ENCODE data around the gene ARMC9. TPM values are rescaled to one million over a fixed set of nuclear protein-coding genes. Genes with fewer than 3 reads are reported as not detected.

Gene ARMC9
- total RNA-seq, 2 donors from 2014 or later = 6.9 to 10.1 TPM

- no peak overlapping the region for H3K4me3 ChIP-seq
- intact Hi-C loops (cut with DNase I) = no loop called here
- H3K9me3 ChIP-seq = no peaks in the 10 kb centered on the region
- H3K27ac ChIP-seq = no peak overlapping the region
- no peaks in the 10 kb centered on the region for H3K4me1 ChIP-seq
- TF ChIP-seq POLR2A (IDR thresholded peaks at IDR 0.05) = no peak
- no peak for TF ChIP-seq CTCF (IDR thresholded peaks at IDR 0.05)
- no peak for DNase-seq
- no peak for ATAC-seq
- H3K27me3 ChIP-seq = no peaks in the 10 kb centered on the region
- no peaks in the 10 kb centered on the region for H3K36me3 ChIP-seq (replicated peaks in 1 of 2; ENCODE audit: insufficient read depth in 1 of 2, low read depth in 2 of 2)
- 77 to 80% methylated on average over 3 of the region's 3 CpGs for WGBS, 2 donors
Observed at GRCh38 chr2:231218366-231218765, 19.9 kb downstream of the ARMC9 start.

- no peaks in the 10 kb centered on the region for H3K27me3 ChIP-seq
- H3K4me1 ChIP-seq = no peaks in the 10 kb centered on the region
- H3K4me3 ChIP-seq = no peak overlapping the region
- no peak overlapping the region for H3K27ac ChIP-seq
- ATAC-seq (no peak), DNase-seq (no peak)
- no peaks in the 10 kb centered on the region for H3K36me3 ChIP-seq (replicated peaks in 1 of 2; ENCODE audit: insufficient read depth in 1 of 2, low read depth in 2 of 2)
- intact Hi-C loops (cut with DNase I) = no loop called here
- no peaks in the 10 kb centered on the region for H3K9me3 ChIP-seq
- WGBS, 2 donors = 86 to 87% methylated on average over 3 of the region's 3 CpGs
- no peak for TF ChIP-seq CTCF (IDR thresholded peaks at IDR 0.05)
- no peak for TF ChIP-seq POLR2A (IDR thresholded peaks at IDR 0.05)
Observed at GRCh38 chr2:231219289-231219688, 20.9 kb downstream of the ARMC9 start.

- Histone ChIP-seq H3K36me3 (replicated peaks in 1 of 2; ENCODE audit: insufficient read depth in 1 of 2, low read depth in 2 of 2) (no peaks in the 10 kb centered on the region), H3K4me1 (no peaks in the 10 kb centered on the region), H3K4me3 (no peak overlapping the region), H3K9me3 (no peaks in the 10 kb centered on the region), H3K27ac (no peak overlapping the region), H3K27me3 (no peaks in the 10 kb centered on the region)
- TF ChIP-seq CTCF (IDR thresholded peaks at IDR 0.05) = no peak
- no peak for TF ChIP-seq POLR2A (IDR thresholded peaks at IDR 0.05)
- intact Hi-C loops (cut with DNase I) = loop anchor here (10.0 kb wide), 1 partner anchor 193 kb away; no protein-coding TSS in a partner anchor
- no peak for DNase-seq
- 80 to 92% methylated on average over 3 of the region's 3 CpGs for WGBS, 2 donors
- no peak for ATAC-seq
Observed at GRCh38 chr2:231221761-231222160, 23.3 kb downstream of the ARMC9 start.

- TF ChIP-seq POLR2A (IDR thresholded peaks at IDR 0.05) (no peak), CTCF (IDR thresholded peaks at IDR 0.05) (no peak)
- DNase-seq = no peak
- no peaks in the 10 kb centered on the region for H3K27me3 ChIP-seq
- intact Hi-C loops (cut with DNase I) = loop anchor here (10.0 kb wide), 1 partner anchor 192 kb away; no protein-coding TSS in a partner anchor
- 77 to 80% methylated on average over 7 of the region's 7 CpGs for WGBS, 2 donors
- no peak overlapping the region for H3K4me3 ChIP-seq
- H3K36me3 ChIP-seq (replicated peaks in 1 of 2; ENCODE audit: insufficient read depth in 1 of 2, low read depth in 2 of 2) = no peaks in the 10 kb centered on the region
- no peaks in the 10 kb centered on the region for H3K4me1 ChIP-seq
- H3K27ac ChIP-seq = no peak overlapping the region
- H3K9me3 ChIP-seq = no peaks in the 10 kb centered on the region
- no peak for ATAC-seq
Observed at GRCh38 chr2:231222318-231223000, 24.0 kb downstream of the ARMC9 start.

- no peak for DNase-seq
- WGBS, 2 donors = 69 to 77% methylated on average over 3 of the region's 3 CpGs
- no peak for ATAC-seq
- intact Hi-C loops (cut with DNase I) = loop anchor here (10.0 kb wide), 1 partner anchor 192 kb away; no protein-coding TSS in a partner anchor
- TF ChIP-seq CTCF (IDR thresholded peaks at IDR 0.05) (no peak), POLR2A (IDR thresholded peaks at IDR 0.05) (no peak)
- Histone ChIP-seq H3K4me3 (no peak overlapping the region), H3K27me3 (no peaks in the 10 kb centered on the region), H3K4me1 (no peaks in the 10 kb centered on the region), H3K9me3 (no peaks in the 10 kb centered on the region), H3K27ac (no peak overlapping the region), H3K36me3 (replicated peaks in 1 of 2; ENCODE audit: insufficient read depth in 1 of 2, low read depth in 2 of 2) (no peaks in the 10 kb centered on the region)
Observed at GRCh38 chr2:231223001-231223375, 24.6 kb downstream of the ARMC9 start.

All from body of pancreas (tissue), 4 donors.